C4-2B (cell line): Measurements from ENCODE around the gene TBX5.

Source experiments
- ZFX ChIP-seq: fragments of 450-650 bp; IDR thresholded peaks from 2 replicates; pipeline ENCODE4 v1.6.1; 2017
- TF ChIP-seq, protein P1 (sequence below): fragments of 450-650 bp; conservative IDR thresholded peaks from 2 replicates; pipeline ENCODE4 v1.5.1; 2017; ENCODE audit warnings: mild to moderate bottlenecking

DNA sequence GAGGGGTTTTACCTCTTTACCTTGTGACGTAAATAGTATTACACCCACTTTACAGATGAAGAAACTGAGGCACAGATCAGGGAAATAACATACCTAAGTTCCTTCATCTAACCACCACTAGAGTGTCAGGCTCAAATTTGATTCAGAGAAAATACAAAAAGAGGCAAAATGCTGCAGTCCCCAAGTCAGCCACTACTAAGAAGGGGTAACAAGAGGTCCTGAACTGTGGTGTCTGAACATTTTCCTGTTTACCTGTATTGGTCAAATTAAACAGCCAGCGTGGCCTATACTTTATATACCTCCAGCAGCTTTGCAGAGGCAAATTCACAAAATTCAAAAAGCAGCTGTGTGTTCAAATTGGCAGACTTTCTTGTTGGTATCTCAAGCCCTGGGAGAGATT lies 92.0 kb downstream of the TBX5 start:
- TF ChIP-seq, protein P1, sequence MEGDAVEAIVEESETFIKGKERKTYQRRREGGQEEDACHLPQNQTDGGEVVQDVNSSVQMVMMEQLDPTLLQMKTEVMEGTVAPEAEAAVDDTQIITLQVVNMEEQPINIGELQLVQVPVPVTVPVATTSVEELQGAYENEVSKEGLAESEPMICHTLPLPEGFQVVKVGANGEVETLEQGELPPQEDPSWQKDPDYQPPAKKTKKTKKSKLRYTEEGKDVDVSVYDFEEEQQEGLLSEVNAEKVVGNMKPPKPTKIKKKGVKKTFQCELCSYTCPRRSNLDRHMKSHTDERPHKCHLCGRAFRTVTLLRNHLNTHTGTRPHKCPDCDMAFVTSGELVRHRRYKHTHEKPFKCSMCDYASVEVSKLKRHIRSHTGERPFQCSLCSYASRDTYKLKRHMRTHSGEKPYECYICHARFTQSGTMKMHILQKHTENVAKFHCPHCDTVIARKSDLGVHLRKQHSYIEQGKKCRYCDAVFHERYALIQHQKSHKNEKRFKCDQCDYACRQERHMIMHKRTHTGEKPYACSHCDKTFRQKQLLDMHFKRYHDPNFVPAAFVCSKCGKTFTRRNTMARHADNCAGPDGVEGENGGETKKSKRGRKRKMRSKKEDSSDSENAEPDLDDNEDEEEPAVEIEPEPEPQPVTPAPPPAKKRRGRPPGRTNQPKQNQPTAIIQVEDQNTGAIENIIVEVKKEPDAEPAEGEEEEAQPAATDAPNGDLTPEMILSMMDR, result no peak; the same call in 1 of the 2 replicates
- TF ChIP-seq ZFX, result no peak
